Thyroid gland (tissue), 4 donors: ENCODE data around the gene PLCE1. TPM values are rescaled to one million over a fixed set of nuclear protein-coding genes. Genes with fewer than 3 reads are reported as not detected.

Source experiments
- DNase-seq, 2 donors: peaks; one replicate each; pipeline ENCODE4 v3.0.0-alpha.2; 2019
- H3K27ac ChIP-seq, 3 donors: fragments of 200-600 bp; sonication (generic); 1 replicate in 2 of 3; 2 replicates in 1 of 3; pipeline ENCODE4 v1.5.1; 2016 to 2019; ENCODE audit warnings: mild to moderate bottlenecking in 1 of 3, moderate library complexity in 1 of 3
- H3K27me3 ChIP-seq: fragments of 200-600 bp; sonication (generic); one replicate; pipeline ENCODE4 v1.5.1; 2019
- H3K36me3 ChIP-seq, 2 donors: fragments of 200-600 bp; sonication (generic); one replicate each; pipeline ENCODE4 v1.5.1; 2016 to 2019
- H3K4me1 ChIP-seq, 2 donors: fragments of 200-600 bp; sonication (generic); one replicate each; pipeline ENCODE4 v1.5.1; 2017 to 2019
- H3K4me3 ChIP-seq, 3 donors: fragments of 200-600 bp; sonication (generic); replicated peaks in 1 of 3; 1 replicate in 2 of 3; 2 replicates in 1 of 3; pipeline ENCODE4 v1.5.1; 2016; ENCODE audit warnings: mild to moderate bottlenecking in 1 of 3
- H3K9me3 ChIP-seq: fragments of 200-600 bp; sonication (generic); one replicate; pipeline ENCODE4 v1.5.1; 2017
- POLR2A ChIP-seq, 2 donors: fragments of 450-650 bp; IDR thresholded peaks; one replicate each; pipeline ENCODE4 v1.6.1; 2017; ENCODE audit warnings: antibody characterized with exemption in 2 of 2, mild to moderate bottlenecking in 2 of 2, moderate library complexity in 1 of 2
- WGBS, 2 donors: methylation state at CpG; one replicate each; pipeline ENCODE4 v1.1.5; 2017; 5-methylcytosine and 5-hydroxymethylcytosine counted together
- intact Hi-C: fragments of 100-400 bp; cut with DNase I; formaldehyde crosslinking; loops from one replicate; pipeline ENCODE4 v1.15.1; 2023
- total RNA-seq, 4 donors: library from RNA; depleted of rRNA; stranded (reverse); fragments of >200 nt; gene quantifications; one replicate each; pipeline ENCODE4 v1.2.3, GENCODE V29; 2016
- TF ChIP-seq, protein P1 (sequence below), 6 experiments: fragments of 200-600 bp in 3 of 6; fragments of 450-650 bp in 3 of 6; sonication (generic) in 3 of 6; IDR thresholded peaks; one replicate each; pipeline ENCODE4 v1.5.1; 2016 to 2019; ENCODE audit warnings: antibody characterized with exemption in 6 of 6, mild to moderate bottlenecking in 2 of 6, inconsistent platforms in 1 of 6, moderate library complexity in 1 of 6

Gene PLCE1
- total RNA-seq, 4 donors from 2014 or later: 15.5 to 29.8 (median 17.6) TPM

DNA sequence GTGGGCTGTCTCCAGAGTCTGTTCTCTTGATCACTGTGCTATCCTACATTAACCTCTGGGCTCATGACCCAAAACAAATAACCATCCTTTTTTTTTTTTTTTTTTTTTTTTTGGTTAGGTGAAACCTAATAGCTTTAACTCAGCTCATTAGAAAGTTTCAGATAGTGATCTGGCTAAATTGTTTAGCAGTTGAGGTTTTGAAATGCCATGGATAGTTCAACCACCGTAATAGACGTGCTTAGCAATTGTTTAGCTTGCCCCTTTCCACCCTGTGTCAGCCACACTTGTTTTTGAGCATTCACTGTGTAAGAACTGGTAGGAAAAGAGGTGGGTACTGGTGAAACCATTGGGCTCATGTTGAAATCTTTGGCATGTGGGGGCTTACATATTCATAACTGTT, 3.8 kb downstream of the PLCE1 start:
- H3K36me3 ChIP-seq: no peaks in the 10 kb centered on the region
- TF ChIP-seq, protein P1, sequence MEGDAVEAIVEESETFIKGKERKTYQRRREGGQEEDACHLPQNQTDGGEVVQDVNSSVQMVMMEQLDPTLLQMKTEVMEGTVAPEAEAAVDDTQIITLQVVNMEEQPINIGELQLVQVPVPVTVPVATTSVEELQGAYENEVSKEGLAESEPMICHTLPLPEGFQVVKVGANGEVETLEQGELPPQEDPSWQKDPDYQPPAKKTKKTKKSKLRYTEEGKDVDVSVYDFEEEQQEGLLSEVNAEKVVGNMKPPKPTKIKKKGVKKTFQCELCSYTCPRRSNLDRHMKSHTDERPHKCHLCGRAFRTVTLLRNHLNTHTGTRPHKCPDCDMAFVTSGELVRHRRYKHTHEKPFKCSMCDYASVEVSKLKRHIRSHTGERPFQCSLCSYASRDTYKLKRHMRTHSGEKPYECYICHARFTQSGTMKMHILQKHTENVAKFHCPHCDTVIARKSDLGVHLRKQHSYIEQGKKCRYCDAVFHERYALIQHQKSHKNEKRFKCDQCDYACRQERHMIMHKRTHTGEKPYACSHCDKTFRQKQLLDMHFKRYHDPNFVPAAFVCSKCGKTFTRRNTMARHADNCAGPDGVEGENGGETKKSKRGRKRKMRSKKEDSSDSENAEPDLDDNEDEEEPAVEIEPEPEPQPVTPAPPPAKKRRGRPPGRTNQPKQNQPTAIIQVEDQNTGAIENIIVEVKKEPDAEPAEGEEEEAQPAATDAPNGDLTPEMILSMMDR (IDR thresholded peaks at IDR 0.05): no peak
- no peak for TF ChIP-seq POLR2A (IDR thresholded peaks at IDR 0.05)
- 90 to 94% methylated on average over 2 of the region's 2 CpGs for WGBS, 2 donors
- no peaks in the 10 kb centered on the region for H3K27me3 ChIP-seq
- peaks cover 23 to 33% of the 10 kb centered on the region in 2 donors for H3K4me1 ChIP-seq
- no peaks in the 10 kb centered on the region for H3K9me3 ChIP-seq
- no peak overlapping the region for H3K4me3 ChIP-seq
- DNase-seq: no peak
- H3K27ac ChIP-seq: no peak overlapping the region
- intact Hi-C loops: no loop called here

DNA sequence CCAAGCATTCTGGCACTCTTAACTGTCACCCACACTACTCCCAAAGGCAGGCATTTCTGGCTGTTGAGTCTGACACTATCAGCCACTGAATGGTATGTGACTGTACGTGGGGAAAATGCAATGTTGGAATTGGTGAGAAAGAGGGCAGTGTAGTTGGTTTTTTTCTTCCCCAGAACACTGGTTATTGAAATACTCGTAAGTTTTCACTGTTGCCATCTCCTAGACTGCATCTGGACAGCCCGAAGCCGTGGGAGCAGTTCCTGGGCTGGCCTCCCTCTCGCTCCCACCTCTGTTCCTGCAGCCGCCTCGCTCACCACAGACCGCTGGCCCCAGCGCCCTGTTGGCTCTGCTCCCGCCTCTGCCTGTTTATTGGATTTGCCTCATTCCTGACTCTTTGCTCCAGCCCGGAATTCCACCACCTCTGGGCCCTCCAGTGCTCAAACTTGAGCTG, 5.7 kb downstream of the PLCE1 start:
- Histone ChIP-seq H3K4me3 (no peak overlapping the region), H3K27ac (peak overlapping the region; percentile 14 to 57 (median 27)), H3K9me3 (no peaks in the 10 kb centered on the region), H3K27me3 (no peaks in the 10 kb centered on the region), H3K4me1 (peaks cover 20 to 26% of the 10 kb centered on the region in 2 donors), H3K36me3 (no peaks in the 10 kb centered on the region)
- peak; percentile 68 to 79 for DNase-seq
- TF ChIP-seq, protein P1 (IDR thresholded peaks at IDR 0.05): no peak
- no peak for TF ChIP-seq POLR2A (IDR thresholded peaks at IDR 0.05)
- 40 to 48% methylated on average over 11 of the region's 11 CpGs for WGBS, 2 donors
- intact Hi-C loops: no loop called here

DNA sequence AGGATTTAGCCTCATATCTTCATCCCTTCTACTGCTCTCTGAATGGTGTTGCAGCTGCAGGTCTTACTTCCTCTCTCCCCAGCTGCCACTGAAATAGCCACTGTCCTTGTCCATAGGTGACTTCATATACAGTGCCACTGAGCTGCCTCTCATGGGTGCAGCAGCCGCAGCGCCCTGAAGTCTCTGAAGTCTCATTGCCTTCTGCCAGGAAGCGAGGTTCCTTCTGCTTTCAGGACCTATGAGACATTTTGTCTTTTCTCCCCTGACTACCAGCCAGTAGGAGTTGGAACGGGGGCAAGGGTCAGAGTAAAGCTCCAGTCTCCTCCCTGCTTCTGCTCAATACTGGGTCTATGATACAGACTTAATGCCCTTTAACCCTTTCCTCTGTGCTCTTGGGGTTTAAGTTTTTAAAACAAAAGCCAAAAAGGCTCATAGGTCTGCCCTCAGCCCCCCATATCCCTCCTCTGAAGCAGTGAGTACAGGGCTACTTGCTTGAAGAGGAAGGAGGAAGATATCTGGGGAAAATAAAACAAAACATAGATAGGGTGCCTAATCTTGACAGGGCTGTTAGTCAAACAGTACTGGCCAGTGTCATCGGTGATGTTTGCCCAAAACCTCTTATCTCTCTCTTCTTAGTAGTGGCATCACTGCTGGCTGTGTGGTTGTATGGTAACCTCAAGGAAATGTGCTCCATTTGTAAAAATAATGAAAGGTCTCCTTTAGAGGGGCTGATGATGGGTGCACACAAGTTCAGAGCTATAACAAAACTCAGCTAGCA, 7.1 kb downstream of the PLCE1 start:
- H3K4me1 ChIP-seq: peaks cover 7 to 12% of the 10 kb centered on the region in 2 donors
- no peaks in the 10 kb centered on the region for H3K36me3 ChIP-seq
- no peaks in the 10 kb centered on the region for H3K9me3 ChIP-seq
- intact Hi-C loops: no loop called here
- WGBS, 2 donors: 84 to 88% methylated on average over 5 of the region's 5 CpGs
- H3K27me3 ChIP-seq: no peaks in the 10 kb centered on the region
- no peak overlapping the region for H3K27ac ChIP-seq
- DNase-seq: no peak
- H3K4me3 ChIP-seq: no peak overlapping the region
- TF ChIP-seq, protein P1 (IDR thresholded peaks at IDR 0.05): no peak
- TF ChIP-seq POLR2A (IDR thresholded peaks at IDR 0.05): no peak

DNA sequence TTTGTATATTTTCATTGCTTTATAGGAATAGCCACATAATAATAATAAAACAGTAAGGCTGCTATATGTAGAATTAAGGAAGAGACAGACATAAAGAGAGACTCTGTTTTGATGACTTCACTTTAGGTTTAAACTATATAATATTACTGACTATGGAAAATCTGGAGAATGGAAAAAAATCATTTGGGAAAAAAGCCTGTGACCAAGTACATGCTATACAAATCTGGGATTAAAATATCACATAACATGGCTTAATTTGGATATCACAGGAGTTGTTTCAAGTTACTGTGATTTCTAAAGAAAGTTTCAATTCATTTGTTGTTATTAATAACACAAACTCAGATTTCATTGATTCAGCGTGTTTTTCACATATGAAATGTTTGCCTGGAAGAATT, 7.7 kb downstream of the PLCE1 start:
- H3K4me1 ChIP-seq: peaks cover 2 to 7% of the 10 kb centered on the region in 2 donors
- H3K27me3 ChIP-seq: no peaks in the 10 kb centered on the region

DNA sequence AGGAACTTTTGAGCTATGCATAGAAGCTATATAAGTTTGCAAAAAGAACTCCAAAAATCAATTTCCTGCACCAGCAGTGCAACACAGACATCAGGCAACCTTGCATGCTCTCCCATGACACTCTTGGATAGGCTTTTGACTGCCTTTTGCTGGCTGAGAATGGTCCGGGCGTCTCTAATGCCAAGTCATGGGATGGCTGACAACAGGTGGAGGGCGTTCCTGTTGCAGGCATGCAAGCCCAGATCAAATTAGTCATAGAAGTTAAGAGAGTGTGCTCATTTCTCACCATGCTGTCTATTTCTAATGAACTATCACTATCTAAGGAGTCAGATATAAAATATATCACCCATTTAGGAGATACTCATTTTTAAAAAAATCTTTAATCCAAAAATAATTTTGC, 8.4 kb downstream of the PLCE1 start:
- no peak overlapping the region for H3K27ac ChIP-seq
- peak in 1 of 2 donors; percentile 38 for DNase-seq

More for the DNA sequence above, 7.7 kb downstream of the PLCE1 start:
- no peaks in the 10 kb centered on the region for H3K9me3 ChIP-seq
- intact Hi-C loops: no loop called here
- TF ChIP-seq POLR2A (IDR thresholded peaks at IDR 0.05): no peak
- TF ChIP-seq, protein P1 (IDR thresholded peaks at IDR 0.05): no peak
- no peak overlapping the region for H3K4me3 ChIP-seq
- no peaks in the 10 kb centered on the region for H3K36me3 ChIP-seq
- WGBS, 2 donors: 96 to 100% methylated on average over 1 of the region's 1 CpG
- H3K27ac ChIP-seq: no peak overlapping the region
- no peak for DNase-seq

More for the DNA sequence above, 8.4 kb downstream of the PLCE1 start:
- H3K4me1 ChIP-seq: peaks cover 7 to 15% of the 10 kb centered on the region in 2 donors
- TF ChIP-seq, protein P1 (IDR thresholded peaks at IDR 0.05): no peak
- TF ChIP-seq POLR2A (IDR thresholded peaks at IDR 0.05): no peak
- no peaks in the 10 kb centered on the region for H3K27me3 ChIP-seq
- intact Hi-C loops: no loop called here
- no peaks in the 10 kb centered on the region for H3K36me3 ChIP-seq
- 83 to 94% methylated on average over 3 of the region's 3 CpGs for WGBS, 2 donors
- H3K4me3 ChIP-seq: no peak overlapping the region
- H3K9me3 ChIP-seq: no peaks in the 10 kb centered on the region
